K562 (cell line): ENCODE measurements around the gene DENND10. TPM values are rescaled to one million over a fixed set of nuclear protein-coding genes. Genes with fewer than 3 reads are reported as not detected.
A peak's percentile ranks its signal among the peaks of the same experiment; 100 is the strongest.

Experiments used
- CREM ChIP-seq: IDR thresholded peaks from 2 replicates; pipeline ENCODE4 v1.6.1; 2014; ENCODE audit warnings: antibody characterized with exemption, low read depth
- ESRRA ChIP-seq: fragments of 450-650 bp; IDR thresholded peaks from 2 replicates; pipeline ENCODE4 v1.6.1; 2014; ENCODE audit warnings: low read depth, mild to moderate bottlenecking, moderate library complexity, borderline replicate concordance
- JUND ChIP-seq, 2 experiments: IDR thresholded peaks; 2 replicates in 1 of 2; 3 replicates in 1 of 2; pipeline ENCODE4 v1.6.1; 2011; ENCODE audit warnings: borderline replicate concordance in 2 of 2, low read depth in 2 of 2, low read length in 2 of 2, improper control_type of control experiment in 1 of 2, missing biosample characterization in 1 of 2, missing genetic modification characterization in 1 of 2, missing genetic modification reagents in 1 of 2
- KLF1 ChIP-seq: fragments of 450-650 bp; IDR thresholded peaks from 2 replicates; pipeline ENCODE4 v1.6.1; 2016; ENCODE audit warnings: missing genetic modification characterization, missing compliant biosample characterization
- LEF1 ChIP-seq: fragments of 450-650 bp; IDR thresholded peaks from 2 replicates; pipeline ENCODE4 v1.6.1; 2016; ENCODE audit warnings: mild to moderate bottlenecking
- MTA2 ChIP-seq: fragments of 450-650 bp; IDR thresholded peaks from 2 replicates; pipeline ENCODE4 v1.6.1; 2016; ENCODE audit warnings: low read depth
- PML ChIP-seq: IDR thresholded peaks from 2 replicates; pipeline ENCODE4 v1.6.1; 2012; ENCODE audit warnings: low read length, inconsistent platforms
- POLR2AphosphoS5 ChIP-seq: IDR thresholded peaks from 2 replicates; pipeline ENCODE4 v1.6.1; 2011; ENCODE audit warnings: mild to moderate bottlenecking, low read depth, low read length, moderate library complexity; ENCODE audit not compliant: control insufficient read depth, insufficient read depth
- RAD51 ChIP-seq: fragments of 450-650 bp; IDR thresholded peaks from 2 replicates; pipeline ENCODE4 v1.7.1; 2016; ENCODE audit warnings: low read depth, mild to moderate bottlenecking, borderline replicate concordance
- RFX7 ChIP-seq: fragments of 250-450 bp; sonication (Bioruptor Pico); IDR thresholded peaks from 2 replicates; pipeline ENCODE4 v1.5.1; 2021; ENCODE audit warnings: mild to moderate bottlenecking
- STAT5A ChIP-seq: IDR thresholded peaks from 2 replicates; pipeline ENCODE4 v1.6.1; 2012; ENCODE audit warnings: low read length, inconsistent platforms, borderline replicate concordance
- TAL1 ChIP-seq: fragments of 450-650 bp; IDR thresholded peaks from 2 replicates; pipeline ENCODE4 v1.6.1; 2016; ENCODE audit warnings: mild to moderate bottlenecking
- ZBTB8A ChIP-seq: fragments of 450-650 bp; IDR thresholded peaks from 2 replicates; pipeline ENCODE4 v1.6.1; 2018; ENCODE audit warnings: mild to moderate bottlenecking, moderate library complexity; ENCODE audit not compliant: partially characterized antibody
- polyA plus RNA-seq, 8 experiments: library from polyadenylated mRNA; depleted of rRNA in 4 of 8; stranded (reverse) in 5 of 8; unstranded in 3 of 8; fragments of >200 nt; fragmentation: Nextera tagmentation in 2 of 8; fragmentation: Illumina TruSeq in 1 of 8; extraction: Ambion mirVana in 2 of 8; extraction: Trizol in 1 of 8; gene quantifications; 2 replicates each; pipeline versions ENCODE4 v1.2.1 to v1.2.3, GENCODE V29; 2011 to 2014; ENCODE audit warnings: inconsistent platforms in 1 of 8, missing spikeins in 1 of 8
- total RNA-seq, 7 experiments: library from RNA; depleted of rRNA in 6 of 7; stranded (reverse); fragments of >200 nt in 6 of 7; fragmentation: Illumina TruSeq in 2 of 7; extraction: Trizol in 2 of 7; gene quantifications; 2 replicates each; pipeline versions ENCODE4 v1.2.1 to v1.2.3, GENCODE V29; 2011 to 2021; ENCODE audit warnings: low replicate concordance in 1 of 7
- TF ChIP-seq, protein P1 (sequence below): sonication (generic); formaldehyde crosslinking; IDR thresholded peaks from 2 replicates; pipeline ENCODE4 v1.8.1; 2023; ENCODE audit warnings: mild to moderate bottlenecking, missing genetic modification reagents, moderate library complexity
- TF ChIP-seq, protein P2 (sequence below), 2 experiments: fragments of 450-650 bp; IDR thresholded peaks; 2 replicates each; pipeline ENCODE4 v1.6.1; 2016; ENCODE audit warnings: mild to moderate bottlenecking in 2 of 2, borderline replicate concordance in 1 of 2, low read depth in 1 of 2, moderate library complexity in 1 of 2
- TF ChIP-seq, protein P3 (sequence below): sonication (generic); IDR thresholded peaks from 2 replicates; pipeline ENCODE4 v1.6.1; 2016

Gene DENND10
- total and polyA plus RNA-seq, 9 of the 15 experiments (the other 6 are each of a cell fraction or from before 2014, with no cell fraction given), result 9.4 to 20.0 (median 12.5) TPM

DNA sequence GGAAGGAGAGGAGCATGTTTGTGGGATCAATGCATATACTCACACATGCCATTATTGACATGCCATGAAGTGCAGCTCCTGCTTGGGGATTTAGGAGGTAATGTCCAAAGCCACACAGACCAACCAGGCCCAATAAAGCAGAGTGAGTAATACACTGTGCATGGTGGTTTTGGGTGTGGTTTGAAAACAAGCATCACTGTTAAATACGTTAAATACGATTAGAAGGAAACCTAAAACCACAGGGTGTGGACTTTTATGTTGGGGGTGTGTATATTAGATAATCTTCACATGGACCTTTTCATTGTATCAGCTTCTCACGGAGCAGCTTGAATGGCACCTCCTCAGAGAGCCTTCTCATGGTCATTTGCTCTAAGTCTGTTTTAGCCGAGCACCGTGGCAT, 12.9 kb upstream of the DENND10 start (continued):
- TF ChIP-seq LEF1, result peak; percentile 47; the same call in 1 of the 2 replicates
- TF ChIP-seq POLR2AphosphoS5, result 0 out of 2 replicates have a peak, but pooled peaks have one; percentile 31
- peak; percentile 58 for TF ChIP-seq CREM
- peak; percentile 67; the same call in 1 of the 2 replicates for TF ChIP-seq JUND (IDR thresholded peaks at IDR 0.05; ENCODE audit: borderline replicate concordance, low read depth, low read length)
- TF ChIP-seq JUND (tag; IDR thresholded peaks at IDR 0.05; ENCODE audit: borderline replicate concordance, low read depth, low read length), result peak; percentile 70; the same call in 1 of the 3 replicates
- TF ChIP-seq STAT5A, result peak; percentile 39; the same call in 1 of the 2 replicates
- peak; percentile 85; the same call in 1 of the 2 replicates for TF ChIP-seq ESRRA
- no peak for TF ChIP-seq ZBTB8A
- TF ChIP-seq, protein P1, sequence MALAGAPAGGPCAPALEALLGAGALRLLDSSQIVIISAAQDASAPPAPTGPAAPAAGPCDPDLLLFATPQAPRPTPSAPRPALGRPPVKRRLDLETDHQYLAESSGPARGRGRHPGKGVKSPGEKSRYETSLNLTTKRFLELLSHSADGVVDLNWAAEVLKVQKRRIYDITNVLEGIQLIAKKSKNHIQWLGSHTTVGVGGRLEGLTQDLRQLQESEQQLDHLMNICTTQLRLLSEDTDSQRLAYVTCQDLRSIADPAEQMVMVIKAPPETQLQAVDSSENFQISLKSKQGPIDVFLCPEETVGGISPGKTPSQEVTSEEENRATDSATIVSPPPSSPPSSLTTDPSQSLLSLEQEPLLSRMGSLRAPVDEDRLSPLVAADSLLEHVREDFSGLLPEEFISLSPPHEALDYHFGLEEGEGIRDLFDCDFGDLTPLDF (CRISPR knock-in tag), result no peak
- TF ChIP-seq RAD51, result no peak
- TF ChIP-seq, protein P2, sequence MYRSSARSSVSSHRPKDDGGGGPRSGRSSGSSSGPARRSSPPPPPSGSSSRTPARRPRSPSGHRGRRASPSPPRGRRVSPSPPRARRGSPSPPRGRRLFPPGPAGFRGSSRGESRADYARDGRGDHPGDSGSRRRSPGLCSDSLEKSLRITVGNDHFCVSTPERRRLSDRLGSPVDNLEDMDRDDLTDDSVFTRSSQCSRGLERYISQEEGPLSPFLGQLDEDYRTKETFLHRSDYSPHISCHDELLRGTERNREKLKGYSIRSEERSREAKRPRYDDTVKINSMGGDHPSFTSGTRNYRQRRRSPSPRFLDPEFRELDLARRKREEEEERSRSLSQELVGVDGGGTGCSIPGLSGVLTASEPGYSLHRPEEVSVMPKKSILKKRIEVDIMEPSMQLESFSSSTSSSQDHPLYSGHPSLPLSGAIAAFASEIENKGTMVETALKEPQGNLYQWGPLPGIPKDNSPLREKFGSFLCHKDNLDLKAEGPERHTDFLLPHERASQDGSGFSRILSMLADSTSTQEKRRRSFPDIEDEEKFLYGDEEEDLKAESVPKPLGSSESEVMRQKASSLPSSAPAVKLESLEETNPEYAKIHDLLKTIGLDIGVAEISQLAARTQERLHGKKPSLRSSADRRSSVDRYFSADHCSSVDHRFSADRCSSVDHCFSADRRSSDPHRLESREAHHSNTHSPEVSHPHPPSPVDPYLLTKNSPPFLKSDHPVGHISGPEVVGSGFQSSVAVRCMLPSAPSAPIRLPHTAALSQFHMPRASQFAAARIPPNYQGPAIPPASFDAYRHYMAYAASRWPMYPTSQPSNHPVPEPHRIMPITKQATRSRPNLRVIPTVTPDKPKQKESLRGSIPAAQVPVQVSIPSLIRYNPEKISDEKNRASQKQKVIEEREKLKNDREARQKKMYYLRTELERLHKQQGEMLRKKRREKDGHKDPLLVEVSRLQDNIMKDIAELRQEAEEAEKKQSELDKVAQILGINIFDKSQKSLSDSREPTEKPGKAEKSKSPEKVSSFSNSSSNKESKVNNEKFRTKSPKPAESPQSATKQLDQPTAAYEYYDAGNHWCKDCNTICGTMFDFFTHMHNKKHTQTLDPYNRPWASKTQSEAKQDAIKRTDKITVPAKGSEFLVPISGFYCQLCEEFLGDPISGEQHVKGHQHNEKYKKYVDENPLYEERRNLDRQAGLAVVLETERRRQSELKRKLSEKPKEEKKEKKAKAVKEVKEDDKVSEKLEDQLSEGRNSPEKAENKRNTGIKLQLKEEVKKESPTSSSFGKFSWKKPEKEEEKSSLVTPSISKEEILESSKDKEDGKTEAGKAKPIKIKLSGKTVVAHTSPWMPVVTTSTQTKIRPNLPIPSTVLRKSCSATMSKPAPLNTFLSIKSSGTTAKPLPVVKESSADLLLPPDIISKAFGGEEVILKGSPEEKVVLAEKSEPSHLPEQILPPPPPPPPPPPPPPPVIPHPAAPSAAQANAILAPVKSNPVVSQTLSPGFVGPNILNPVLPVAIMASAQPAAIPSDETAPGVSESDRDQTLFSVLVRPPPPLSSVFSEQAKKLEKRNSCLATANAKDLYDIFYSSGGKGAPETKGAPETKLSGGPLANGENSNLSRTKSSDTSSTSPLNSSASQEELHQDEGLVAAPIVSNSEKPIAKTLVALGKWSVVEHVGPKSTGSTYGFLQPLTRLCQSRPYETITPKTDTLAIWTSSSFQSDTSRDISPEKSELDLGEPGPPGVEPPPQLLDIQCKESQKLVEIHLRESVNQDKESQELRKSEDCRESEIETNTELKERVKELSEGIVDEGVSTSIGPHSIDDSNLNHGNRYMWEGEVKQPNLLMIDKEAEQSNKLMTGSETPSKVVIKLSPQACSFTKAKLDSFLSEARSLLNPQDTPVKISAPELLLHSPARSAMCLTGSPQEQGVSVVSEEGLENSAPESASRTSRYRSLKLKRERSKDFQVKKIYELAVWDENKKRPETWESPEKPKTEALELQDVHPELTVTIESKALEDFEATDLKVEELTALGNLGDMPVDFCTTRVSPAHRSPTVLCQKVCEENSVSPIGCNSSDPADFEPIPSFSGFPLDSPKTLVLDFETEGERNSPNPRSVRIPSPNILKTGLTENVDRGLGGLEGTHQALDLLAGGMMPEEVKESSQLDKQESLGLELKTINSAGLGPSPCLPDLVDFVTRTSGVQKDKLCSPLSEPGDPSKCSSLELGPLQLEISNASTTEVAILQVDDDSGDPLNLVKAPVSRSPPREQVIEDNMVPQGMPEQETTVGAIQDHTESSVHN (IDR thresholded peaks at IDR 0.05; ENCODE audit: borderline replicate concordance in 1 of 2, low read depth in 1 of 2), result no peak
- no peak for TF ChIP-seq RFX7 (CRISPR knock-in tag)
- TF ChIP-seq TAL1, result peak; percentile 63; the same call in 1 of the 2 replicates
- peak; percentile 40; the same call in 1 of the 2 replicates for TF ChIP-seq MTA2
- peak; percentile 80 for TF ChIP-seq KLF1
- TF ChIP-seq PML, result peak; percentile 49; the same call in 1 of the 2 replicates
- TF ChIP-seq, protein P3, sequence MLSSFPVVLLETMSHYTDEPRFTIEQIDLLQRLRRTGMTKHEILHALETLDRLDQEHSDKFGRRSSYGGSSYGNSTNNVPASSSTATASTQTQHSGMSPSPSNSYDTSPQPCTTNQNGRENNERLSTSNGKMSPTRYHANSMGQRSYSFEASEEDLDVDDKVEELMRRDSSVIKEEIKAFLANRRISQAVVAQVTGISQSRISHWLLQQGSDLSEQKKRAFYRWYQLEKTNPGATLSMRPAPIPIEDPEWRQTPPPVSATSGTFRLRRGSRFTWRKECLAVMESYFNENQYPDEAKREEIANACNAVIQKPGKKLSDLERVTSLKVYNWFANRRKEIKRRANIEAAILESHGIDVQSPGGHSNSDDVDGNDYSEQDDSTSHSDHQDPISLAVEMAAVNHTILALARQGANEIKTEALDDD, result 0 out of 2 replicates have a peak, but pooled peaks have one; percentile 32
- TF ChIP-seq, all 486 proteins: peak for 50
